WI38 (cell line): Measurements from ENCODE around the gene IL36RN.

Experiments
- H3K4me3 ChIP-seq: 2 replicates; pipeline ENCODE4 v1.5.1; 2011; ENCODE audit warnings: low read depth, mild to moderate bottlenecking, control low read depth, low read length
- CTCF ChIP-seq: IDR thresholded peaks from 2 replicates; pipeline ENCODE4 v1.5.1; 2012; ENCODE audit warnings: low read depth, mild to moderate bottlenecking, control low read depth, low read length

The IL36RN gene

DNA sequence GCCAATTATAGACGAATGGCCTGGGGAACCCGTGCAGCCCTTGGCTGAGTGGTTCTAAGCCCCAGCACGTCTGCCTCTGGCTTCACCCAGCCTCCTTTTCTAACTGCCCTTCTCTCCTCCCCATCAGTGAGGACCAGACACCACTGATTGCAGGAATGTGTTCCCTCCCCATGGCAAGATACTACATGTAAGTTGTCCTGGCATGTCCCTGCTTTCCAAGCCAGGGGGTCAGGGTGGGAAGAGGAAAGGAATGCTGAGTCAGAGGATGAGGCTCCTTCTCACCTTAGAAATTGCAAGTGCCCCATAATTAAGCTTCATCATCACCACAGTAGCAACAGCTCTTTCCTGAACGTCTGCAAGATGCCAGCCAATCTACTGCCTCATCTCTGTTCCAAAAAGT is 13.6 kb downstream of the IL36RN start:
- TF ChIP-seq CTCF: no peak
- no peak overlapping the region for H3K4me3 ChIP-seq

DNA sequence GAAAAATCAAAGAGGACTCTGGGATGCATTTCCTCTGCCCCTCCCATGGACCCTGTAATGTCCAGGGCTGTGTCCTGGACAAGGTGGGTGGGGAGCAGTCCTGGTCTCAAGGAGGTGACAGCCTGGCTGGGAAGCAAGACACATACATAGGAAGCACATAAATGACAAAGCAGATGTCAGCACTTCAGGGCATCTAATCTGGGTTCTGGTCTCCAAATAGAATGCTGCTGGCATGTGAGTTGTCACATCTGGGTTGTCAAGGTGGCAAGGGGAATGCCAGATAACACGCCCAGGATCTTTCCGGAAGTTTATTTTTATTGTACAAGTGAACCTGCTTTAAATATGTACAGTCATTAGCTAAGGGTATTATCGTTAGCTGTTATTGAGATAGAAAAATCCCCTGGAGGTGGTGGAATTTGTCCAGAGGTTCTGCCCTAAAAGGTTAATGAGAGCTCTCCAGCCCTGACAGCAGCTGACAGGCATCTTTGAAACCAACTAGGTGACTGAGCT is 14.4 kb downstream of the IL36RN start:
- no peak for TF ChIP-seq CTCF

GRCh38 chr2:113075030-113075429 is 16.0 kb downstream of the IL36RN start:
- TF ChIP-seq CTCF: no peak
- H3K4me3 ChIP-seq: no peak overlapping the region

More for the DNA sequence above, 14.4 kb downstream of the IL36RN start:
- no peak overlapping the region for H3K4me3 ChIP-seq

DNA sequence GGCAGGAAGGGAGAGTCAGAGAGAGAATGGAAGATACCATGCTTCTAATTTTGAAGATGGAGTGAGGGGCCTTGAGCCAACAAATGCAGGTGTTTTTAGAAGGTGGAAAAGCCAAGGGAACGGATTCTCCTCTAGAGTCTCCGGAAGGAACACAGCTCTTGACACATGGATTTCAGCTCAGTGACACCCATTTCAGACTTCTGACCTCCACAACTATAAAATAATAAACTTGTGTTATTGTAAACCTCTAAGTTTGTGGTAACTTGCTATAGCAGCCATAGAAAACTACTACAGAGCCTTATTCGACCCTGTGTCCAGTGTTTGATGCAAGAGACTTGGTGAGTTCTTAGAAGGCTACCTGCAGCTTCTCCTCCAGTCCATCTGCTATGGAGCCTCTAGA is 16.6 kb downstream of the IL36RN start:
- no peak overlapping the region for H3K4me3 ChIP-seq
- TF ChIP-seq CTCF: no peak

- no peak for TF ChIP-seq CTCF
- no peak overlapping the region for H3K4me3 ChIP-seq
Observed at GRCh38 chr2:113076954-113077669, 18.1 kb downstream of the IL36RN start.

GRCh38 chr2:113077921-113078320 is 18.9 kb downstream of the IL36RN start:
- H3K4me3 ChIP-seq: no peak overlapping the region
- TF ChIP-seq CTCF: no peak

GRCh38 chr2:113078350-113078839 is 19.4 kb downstream of the IL36RN start:
- H3K4me3 ChIP-seq: no peak overlapping the region
- TF ChIP-seq CTCF: no peak
